Ovary (tissue), 9 donors: ENCODE measurements around the gene ARMC7. TPM values are rescaled to one million over a fixed set of nuclear protein-coding genes. Genes with fewer than 3 reads are reported as not detected.
"Not testable (repeated sequence)": the region's sequence is repeated elsewhere in the genome, so short reads cannot be mapped to it uniquely, and the experiment has no call there.

ENCODE experiments used
- DNase-seq, 5 donors: peaks; one replicate each; pipeline ENCODE4 v3.0.0-alpha.2; 2019 to 2020
- H3K27ac ChIP-seq, 2 donors: fragments of 200-600 bp; one replicate each; pipeline versions ENCODE4 v1.5.1 to v1.8.0; 2019 to 2022
- H3K27me3 ChIP-seq: fragments of 200-600 bp; one replicate; pipeline ENCODE4 v1.8.0; 2022
- H3K36me3 ChIP-seq: fragments of 200-600 bp; sonication (generic); one replicate; pipeline ENCODE4 v1.5.1; 2019
- H3K4me1 ChIP-seq: one replicate; pipeline ENCODE4 v1.8.1; 2013; ENCODE audit warnings: mild to moderate bottlenecking, moderate library complexity; ENCODE audit not compliant: insufficient read depth
- H3K4me3 ChIP-seq: fragments of 200-600 bp; sonication (generic); one replicate; pipeline ENCODE4 v1.5.1; 2017
- H3K9me3 ChIP-seq, 2 donors: fragments of 200-600 bp in 1 of 2; sonication (generic) in 1 of 2; one replicate each; pipeline versions ENCODE4 v1.5.1 to v1.8.1; 2013 to 2019; ENCODE audit warnings: mild to moderate bottlenecking in 1 of 2, moderate library complexity in 1 of 2
- CTCF ChIP-seq, 3 donors: fragments of 450-650 bp in 2 of 3; fragments of 200-600 bp in 1 of 3; IDR thresholded peaks; one replicate each; pipeline versions ENCODE4 v1.5.1 to v1.8.0; 2016 to 2022; ENCODE audit warnings: antibody characterized with exemption in 3 of 3, mild to moderate bottlenecking in 1 of 3
- EP300 ChIP-seq: sonication (generic); formaldehyde crosslinking; IDR thresholded peaks from one replicate; pipeline ENCODE4 v1.6.1; 2017; ENCODE audit warnings: antibody characterized with exemption
- POLR2A ChIP-seq: fragments of 450-650 bp; IDR thresholded peaks from one replicate; pipeline ENCODE4 v1.6.1; 2017; ENCODE audit warnings: antibody characterized with exemption, mild to moderate bottlenecking, moderate library complexity
- WGBS, 3 donors: extraction: QIAGEN DNeasy Blood & Tissue Kit in 1 of 3; methylation state at CpG; one replicate each; pipeline versions ENCODE4 v1.1.5 to v1.1.7; 2013 to 2017; 5-methylcytosine and 5-hydroxymethylcytosine counted together
- intact Hi-C, 4 donors: fragments of 100-400 bp; cut with DNase I; formaldehyde crosslinking; loops; one replicate each; pipeline versions ENCODE4 v1.11.0 to v1.15.1; 2022 to 2023
- polyA plus RNA-seq, 2 donors: library from polyadenylated mRNA; stranded (reverse); fragments of 200-250 nt in 1 of 2; fragments of 350-450 nt in 1 of 2; fragmentation: Illumina TruSeq in 1 of 2; extraction: RNeasy Lipid Tissue Mini Kit (QIAGEN cat#74804) in 1 of 2; gene quantifications; one replicate each; pipeline ENCODE4 v1.2.3, GENCODE V29; 2013 to 2014
- total RNA-seq, 7 donors: library from RNA; depleted of rRNA in 2 of 7; stranded (reverse); fragments of >200 nt in 2 of 7; fragmentation: NEBNext Ultra II Directional in 3 of 7; extraction: Animal tissue kit (Norgen Biotek cat#: 25700) in 3 of 7; gene quantifications; one replicate each; pipeline versions ENCODE4 v1.1.0 to v1.2.4, GENCODE V29; 2016 to 2023
- donor health status: DM: no; HTN: no; CAD: no; lungs with moderate emphysema.
- donor health status: DM: no; HTN: no; CAD: no.
- donor health status: Bipolar disorder and iron deficiency.
- donor health status: DM: yes; HTN: yes; CAD: no.
- donor health status: DM: no; HTN: no; CAD: no.
- donor health status: DM: yes; HTN: yes; CAD: no.

Gene ARMC7
- total and polyA plus RNA-seq, 9 donors, result 4.6 to 10.5 (median 5.7) TPM

GRCh38 chr17:75133001-75133400 is 23.2 kb downstream of the ARMC7 start:
- H3K27ac ChIP-seq, result no peak overlapping the region
- peak in 1 of 5 donors; percentile 10 for DNase-seq
- no peaks in the 10 kb centered on the region for H3K9me3 ChIP-seq
- TF ChIP-seq CTCF (IDR thresholded peaks at IDR 0.05) (no peak), POLR2A (no peak), EP300 (no peak)
- H3K27me3 ChIP-seq, result no peaks in the 10 kb centered on the region
- no peaks in the 10 kb centered on the region for H3K4me1 ChIP-seq
- 89 to 95% (median 93%) methylated on average over 3 of the region's 3 CpGs for WGBS, 3 donors
- intact Hi-C loops, result no loop called here
- H3K4me3 ChIP-seq, result no peak overlapping the region
- H3K36me3 ChIP-seq, result no peaks in the 10 kb centered on the region

DNA sequence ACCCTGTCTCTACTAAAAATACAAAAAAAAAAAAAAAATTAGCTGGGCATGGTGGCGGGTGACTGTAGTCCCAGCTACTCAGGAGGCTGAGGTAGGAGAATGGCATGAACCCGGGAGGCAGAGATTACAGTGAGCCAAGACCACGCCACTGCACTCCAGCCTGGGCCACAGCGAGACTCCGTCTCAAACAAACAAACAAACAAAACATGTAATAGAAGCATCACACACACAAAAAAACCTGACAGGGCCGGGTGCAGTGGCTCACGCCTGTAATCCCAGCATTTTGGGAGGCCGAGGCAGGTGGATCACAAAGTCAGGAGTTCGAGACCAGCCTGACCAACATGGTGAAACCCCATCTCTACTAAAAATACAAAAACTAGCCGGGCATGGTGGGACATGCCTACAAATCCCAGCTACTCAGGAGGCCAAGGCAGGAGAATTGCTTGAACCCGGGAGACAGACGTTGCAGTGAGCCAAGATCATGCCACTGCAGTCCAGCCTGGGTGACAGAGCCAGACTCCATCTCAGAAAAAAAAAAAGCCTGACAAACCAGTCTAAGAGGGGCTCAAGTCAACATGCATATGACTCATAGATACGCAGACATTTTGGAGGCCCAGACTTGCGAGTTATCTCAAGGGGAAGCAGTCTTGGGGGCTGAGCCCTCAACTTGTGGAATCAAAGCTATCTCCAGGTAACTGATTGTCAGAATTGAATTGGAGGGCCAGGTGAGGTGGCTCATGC is 24.0 kb downstream of the ARMC7 start:
- H3K36me3 ChIP-seq, H3K4me1 ChIP-seq, H3K27me3 ChIP-seq, H3K4me3 ChIP-seq, intact Hi-C loops, H3K9me3 ChIP-seq, H3K27ac ChIP-seq: not testable (repeated sequence)
- peak in 1 of 5 donors; percentile 4 for DNase-seq
- 87 to 92% (median 90%) methylated on average over 14 of the region's 14 CpGs for WGBS, 3 donors

DNA sequence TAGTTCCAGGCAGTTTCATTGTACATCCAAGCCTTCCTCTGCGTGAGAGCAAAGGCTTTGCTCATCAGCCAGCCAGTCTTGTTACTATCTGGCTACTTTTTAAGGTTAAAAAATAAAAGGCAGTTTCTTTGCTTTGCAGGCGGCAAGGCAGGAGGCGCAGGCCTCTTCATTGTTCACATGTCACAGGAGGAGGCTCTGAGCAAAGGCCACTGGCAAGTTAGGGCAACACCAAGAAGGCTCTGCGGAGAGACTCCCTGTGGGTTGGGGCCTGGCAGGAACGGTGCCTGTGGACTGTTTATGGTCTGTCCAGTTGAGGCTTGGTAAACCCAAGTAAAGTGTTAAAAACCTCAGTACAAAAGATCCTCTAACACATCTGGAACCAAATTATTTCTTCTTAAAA is 25.7 kb downstream of the ARMC7 start:
- Histone ChIP-seq H3K27me3 (no peaks in the 10 kb centered on the region), H3K27ac (no peak overlapping the region), H3K36me3 (no peaks in the 10 kb centered on the region), H3K4me1 (no peaks in the 10 kb centered on the region), H3K9me3 (no peaks in the 10 kb centered on the region), H3K4me3 (no peak overlapping the region)
- no peak for DNase-seq
- intact Hi-C loops, result no loop called here
- no peak for TF ChIP-seq CTCF (IDR thresholded peaks at IDR 0.05)
- TF ChIP-seq EP300, result no peak
- no peak for TF ChIP-seq POLR2A
- WGBS, 3 donors, result 75 to 86% (median 76%) methylated on average over 5 of the region's 5 CpGs

GRCh38 chr17:75135946-75136345 is 26.2 kb downstream of the ARMC7 start:
- Histone ChIP-seq H3K4me1 (no peaks in the 10 kb centered on the region), H3K36me3 (no peaks in the 10 kb centered on the region), H3K27ac (no peak overlapping the region), H3K9me3 (no peaks in the 10 kb centered on the region), H3K27me3 (no peaks in the 10 kb centered on the region), H3K4me3 (no peak overlapping the region)
- DNase-seq, result no peak
- intact Hi-C loops, result no loop called here
- 81 to 86% (median 84%) methylated on average over 8 of the region's 8 CpGs for WGBS, 3 donors
- no peak for TF ChIP-seq CTCF (IDR thresholded peaks at IDR 0.05)

DNA sequence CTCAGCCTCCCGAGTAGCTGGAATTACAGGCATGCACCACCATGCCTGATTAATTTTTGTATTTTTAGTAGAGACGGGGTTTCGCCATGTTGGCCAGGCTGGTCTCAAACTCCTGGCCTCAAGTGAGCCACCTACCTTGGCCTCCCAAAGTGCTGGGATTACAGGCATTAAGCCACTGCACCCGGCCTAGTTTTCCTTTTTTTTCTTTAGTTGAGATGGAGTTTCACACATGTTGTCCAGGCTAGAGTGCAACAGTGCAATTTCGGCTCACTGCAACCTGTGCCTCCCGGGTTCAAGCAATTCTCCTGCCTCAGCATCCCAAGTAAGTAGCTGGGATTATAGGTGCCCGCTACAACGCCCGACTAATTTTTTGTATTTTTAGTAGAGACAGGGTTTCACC is 28.0 kb downstream of the ARMC7 start:
- H3K27me3 ChIP-seq, H3K27ac ChIP-seq, intact Hi-C loops, H3K36me3 ChIP-seq, H3K4me1 ChIP-seq, H3K9me3 ChIP-seq, H3K4me3 ChIP-seq: not testable (repeated sequence)
- DNase-seq, result peak in 1 of 5 donors; percentile 5
- 90 to 96% (median 95%) methylated on average over 9 of the region's 9 CpGs for WGBS, 3 donors
